ENCODE measurements around the gene RAP1GAP2.

DNA sequence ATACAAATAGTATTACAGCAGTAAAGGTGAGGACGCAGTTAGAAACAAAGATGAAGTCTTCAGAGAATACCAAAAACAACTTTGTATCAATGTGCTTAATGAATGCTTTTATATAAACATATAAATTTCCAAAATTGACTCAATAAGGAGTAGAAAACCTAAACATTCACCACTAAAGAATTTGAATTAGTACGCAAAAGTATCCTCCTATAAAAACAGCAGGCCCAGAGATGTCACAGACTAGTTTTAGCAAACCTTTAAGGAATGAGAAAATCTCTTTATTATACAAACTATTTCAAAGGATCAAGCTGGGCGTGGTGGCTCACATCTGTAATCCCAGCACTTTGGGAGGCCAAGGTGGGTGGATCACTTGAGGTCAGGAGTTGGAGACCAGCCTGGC, 180.9 kb downstream of the RAP1GAP2 start:
- TF ChIP-seq POLR2AphosphoS5 (IDR thresholded peaks at IDR 0.05) (no peak), EP300 (IDR thresholded peaks at IDR 0.05) (no peak), POLR2A (IDR thresholded peaks at IDR 0.05) (no peak)
- TF ChIP-seq, protein P1, sequence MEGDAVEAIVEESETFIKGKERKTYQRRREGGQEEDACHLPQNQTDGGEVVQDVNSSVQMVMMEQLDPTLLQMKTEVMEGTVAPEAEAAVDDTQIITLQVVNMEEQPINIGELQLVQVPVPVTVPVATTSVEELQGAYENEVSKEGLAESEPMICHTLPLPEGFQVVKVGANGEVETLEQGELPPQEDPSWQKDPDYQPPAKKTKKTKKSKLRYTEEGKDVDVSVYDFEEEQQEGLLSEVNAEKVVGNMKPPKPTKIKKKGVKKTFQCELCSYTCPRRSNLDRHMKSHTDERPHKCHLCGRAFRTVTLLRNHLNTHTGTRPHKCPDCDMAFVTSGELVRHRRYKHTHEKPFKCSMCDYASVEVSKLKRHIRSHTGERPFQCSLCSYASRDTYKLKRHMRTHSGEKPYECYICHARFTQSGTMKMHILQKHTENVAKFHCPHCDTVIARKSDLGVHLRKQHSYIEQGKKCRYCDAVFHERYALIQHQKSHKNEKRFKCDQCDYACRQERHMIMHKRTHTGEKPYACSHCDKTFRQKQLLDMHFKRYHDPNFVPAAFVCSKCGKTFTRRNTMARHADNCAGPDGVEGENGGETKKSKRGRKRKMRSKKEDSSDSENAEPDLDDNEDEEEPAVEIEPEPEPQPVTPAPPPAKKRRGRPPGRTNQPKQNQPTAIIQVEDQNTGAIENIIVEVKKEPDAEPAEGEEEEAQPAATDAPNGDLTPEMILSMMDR (IDR thresholded peaks at IDR 0.05) = no peak

Measured in sigmoid colon (tissue), 4 donors.